C4-2B (cell line): ENCODE data around the gene ZFP91.

Source experiments
- CTCF ChIP-seq: fragments of 450-650 bp; conservative IDR thresholded peaks from 2 replicates; pipeline ENCODE4 v1.5.1; 2017; ENCODE audit warnings: mild to moderate bottlenecking
- ZFX ChIP-seq: fragments of 450-650 bp; IDR thresholded peaks from 2 replicates; pipeline ENCODE4 v1.6.1; 2017

DNA sequence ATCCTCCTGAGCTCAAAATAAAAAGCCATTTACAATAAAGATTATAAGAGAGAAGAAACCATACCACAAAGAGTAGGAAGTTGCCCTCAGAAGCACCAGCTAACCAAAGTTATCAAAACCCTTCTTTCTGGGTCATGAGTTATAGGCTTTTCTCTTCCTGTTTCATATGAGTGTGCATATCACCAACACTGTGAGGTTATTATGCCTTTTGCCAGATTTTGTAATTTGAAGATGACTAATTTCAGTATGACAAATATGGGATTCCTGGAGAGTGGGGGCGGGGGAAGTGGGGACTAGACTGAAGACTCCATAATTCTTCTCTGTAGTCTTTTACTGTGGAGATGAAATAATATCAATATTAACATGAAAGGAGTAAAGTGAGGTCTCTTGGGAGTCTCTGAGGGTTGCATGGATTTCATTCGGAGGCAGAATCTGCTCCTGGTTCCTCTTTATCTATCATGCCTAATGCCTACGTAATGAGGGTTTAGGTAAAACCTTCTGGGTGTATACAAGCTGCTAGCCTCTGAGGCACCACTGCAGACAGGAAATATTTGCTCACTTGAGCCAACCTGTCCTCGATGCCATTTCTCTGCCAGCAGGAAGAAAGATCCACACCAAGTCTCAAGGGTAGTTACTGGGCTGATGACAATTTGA is 5.3 kb upstream of the ZFP91 start:
- TF ChIP-seq CTCF = no peak
- no peak for TF ChIP-seq ZFX
